ENCODE measurements around the gene ITGA4.

GRCh38 chr2:181458871-181459270 is 1.7 kb downstream of the ITGA4 start:
- no peak for TF ChIP-seq CTCF (IDR thresholded peaks at IDR 0.05)
- no peak for TF ChIP-seq POLR2AphosphoS5 (IDR thresholded peaks at IDR 0.05)
- TF ChIP-seq POLR2A (IDR thresholded peaks at IDR 0.05): no peak

Measured in breast epithelium (tissue), 3 donors.